ENCODE data around the gene PAM16.

Gene PAM16

DNA sequence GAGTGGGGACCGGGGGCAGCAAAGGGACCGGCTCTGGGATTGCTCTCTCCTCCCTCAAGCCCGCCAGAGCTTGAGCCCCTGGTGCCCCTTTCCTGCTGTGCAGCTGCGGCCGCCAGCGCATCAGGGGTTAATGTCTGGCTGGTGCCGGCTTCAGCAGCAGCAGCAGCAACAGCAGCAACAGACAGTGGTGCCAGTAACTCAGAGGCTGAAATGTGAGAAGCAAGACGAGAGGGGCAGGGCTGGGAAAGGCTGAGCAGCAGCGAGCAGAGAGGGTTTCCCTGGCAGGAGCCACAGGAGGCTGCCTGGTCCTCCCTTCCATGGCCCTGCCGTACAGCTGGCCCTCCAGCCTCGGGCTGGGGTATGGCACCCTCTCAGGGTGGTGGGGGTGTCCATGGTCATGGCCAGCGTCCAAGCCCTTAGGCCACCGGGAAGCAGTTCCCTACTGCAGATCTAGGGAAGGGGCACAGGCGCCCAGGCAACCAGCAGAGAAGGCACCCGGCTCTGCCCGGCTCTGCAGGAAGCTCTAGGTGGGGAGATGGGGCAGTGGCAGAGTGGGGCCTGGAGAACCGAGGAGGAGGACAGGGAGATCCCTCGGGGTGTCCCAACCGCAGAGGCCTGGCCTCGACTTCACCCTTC lies 57.2 kb downstream of the PAM16 start (continued):
- TF ChIP-seq, protein P1, sequence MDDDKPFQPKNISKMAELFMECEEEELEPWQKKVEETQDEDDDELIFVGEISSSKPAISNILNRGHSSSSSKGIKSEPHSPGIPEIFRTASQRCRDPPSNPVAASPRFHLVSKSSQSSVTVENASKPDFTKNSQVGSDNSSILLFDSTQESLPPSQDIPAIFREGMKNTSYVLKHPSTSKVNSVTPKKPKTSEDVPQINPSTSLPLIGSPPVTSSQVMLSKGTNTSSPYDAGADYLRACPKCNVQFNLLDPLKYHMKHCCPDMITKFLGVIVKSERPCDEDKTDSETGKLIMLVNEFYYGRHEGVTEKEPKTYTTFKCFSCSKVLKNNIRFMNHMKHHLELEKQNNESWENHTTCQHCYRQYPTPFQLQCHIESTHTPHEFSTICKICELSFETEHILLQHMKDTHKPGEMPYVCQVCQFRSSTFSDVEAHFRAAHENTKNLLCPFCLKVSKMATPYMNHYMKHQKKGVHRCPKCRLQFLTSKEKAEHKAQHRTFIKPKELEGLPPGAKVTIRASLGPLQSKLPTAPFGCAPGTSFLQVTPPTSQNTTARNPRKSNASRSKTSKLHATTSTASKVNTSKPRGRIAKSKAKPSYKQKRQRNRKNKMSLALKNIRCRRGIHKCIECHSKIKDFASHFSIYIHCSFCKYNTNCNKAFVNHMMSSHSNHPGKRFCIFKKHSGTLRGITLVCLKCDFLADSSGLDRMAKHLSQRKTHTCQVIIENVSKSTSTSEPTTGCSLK (tag by site-specific recombination; IDR thresholded peaks at IDR 0.05) = no peak
- TF ChIP-seq ZNF394 (tag by site-specific recombination; IDR thresholded peaks at IDR 0.05; ENCODE audit: borderline replicate concordance) = no peak; the same call in 1 of the 2 replicates
- 0 out of 2 replicates have a peak, but pooled peaks have one; percentile 10 for TF ChIP-seq ZNF366 (tag by site-specific recombination; conservative IDR thresholded peaks at IDR 0.05)
- peak; percentile 45; the same call in 1 of the 2 replicates for TF ChIP-seq ZBTB48 (tag by site-specific recombination; IDR thresholded peaks at IDR 0.05)
- peak; percentile 90; the same call in 1 of the 2 replicates for TF ChIP-seq ZNF10 (tag by site-specific recombination; IDR thresholded peaks at IDR 0.05)
- TF ChIP-seq ZNF302 (tag by site-specific recombination; IDR thresholded peaks at IDR 0.05; ENCODE audit: low read depth) = no peak
- no peak for TF ChIP-seq SP3 (tag by site-specific recombination; IDR thresholded peaks at IDR 0.05)
- peak; percentile 80; the same call in 1 of the 2 replicates for TF ChIP-seq TRIM28 (IDR thresholded peaks at IDR 0.05; ENCODE audit: borderline replicate concordance, low read length)
- TF ChIP-seq ZNF473 (tag by site-specific recombination; IDR thresholded peaks at IDR 0.05) = no peak
- TF ChIP-seq ZNF561 (tag by site-specific recombination; IDR thresholded peaks at IDR 0.05; ENCODE audit: borderline replicate concordance) = 0 out of 2 replicates have a peak, but pooled peaks have one; percentile 45
- TF ChIP-seq ZNF266 (tag by site-specific recombination; IDR thresholded peaks at IDR 0.05; ENCODE audit: low read depth) = no peak
- no peak for TF ChIP-seq ZNF121 (tag by site-specific recombination; IDR thresholded peaks at IDR 0.05)
- TF ChIP-seq, protein P2, sequence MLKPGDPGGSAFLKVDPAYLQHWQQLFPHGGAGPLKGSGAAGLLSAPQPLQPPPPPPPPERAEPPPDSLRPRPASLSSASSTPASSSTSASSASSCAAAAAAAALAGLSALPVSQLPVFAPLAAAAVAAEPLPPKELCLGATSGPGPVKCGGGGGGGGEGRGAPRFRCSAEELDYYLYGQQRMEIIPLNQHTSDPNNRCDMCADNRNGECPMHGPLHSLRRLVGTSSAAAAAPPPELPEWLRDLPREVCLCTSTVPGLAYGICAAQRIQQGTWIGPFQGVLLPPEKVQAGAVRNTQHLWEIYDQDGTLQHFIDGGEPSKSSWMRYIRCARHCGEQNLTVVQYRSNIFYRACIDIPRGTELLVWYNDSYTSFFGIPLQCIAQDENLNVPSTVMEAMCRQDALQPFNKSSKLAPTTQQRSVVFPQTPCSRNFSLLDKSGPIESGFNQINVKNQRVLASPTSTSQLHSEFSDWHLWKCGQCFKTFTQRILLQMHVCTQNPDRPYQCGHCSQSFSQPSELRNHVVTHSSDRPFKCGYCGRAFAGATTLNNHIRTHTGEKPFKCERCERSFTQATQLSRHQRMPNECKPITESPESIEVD (tag by site-specific recombination; IDR thresholded peaks at IDR 0.05) = no peak
- no peak for TF ChIP-seq GLI4 (tag by site-specific recombination; IDR thresholded peaks at IDR 0.05)
- TF ChIP-seq, protein P3, sequence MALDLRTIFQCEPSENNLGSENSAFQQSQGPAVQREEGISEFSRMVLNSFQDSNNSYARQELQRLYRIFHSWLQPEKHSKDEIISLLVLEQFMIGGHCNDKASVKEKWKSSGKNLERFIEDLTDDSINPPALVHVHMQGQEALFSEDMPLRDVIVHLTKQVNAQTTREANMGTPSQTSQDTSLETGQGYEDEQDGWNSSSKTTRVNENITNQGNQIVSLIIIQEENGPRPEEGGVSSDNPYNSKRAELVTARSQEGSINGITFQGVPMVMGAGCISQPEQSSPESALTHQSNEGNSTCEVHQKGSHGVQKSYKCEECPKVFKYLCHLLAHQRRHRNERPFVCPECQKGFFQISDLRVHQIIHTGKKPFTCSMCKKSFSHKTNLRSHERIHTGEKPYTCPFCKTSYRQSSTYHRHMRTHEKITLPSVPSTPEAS (tag by site-specific recombination; IDR thresholded peaks at IDR 0.05) = no peak
- peak; percentile 90 for TF ChIP-seq FEZF1 (tag by site-specific recombination; IDR thresholded peaks at IDR 0.05)
- no peak for TF ChIP-seq ZNF426 (tag by site-specific recombination; IDR thresholded peaks at IDR 0.05)
- peak; percentile 90 for TF ChIP-seq SCRT1 (tag by site-specific recombination; IDR thresholded peaks at IDR 0.05; ENCODE audit: borderline replicate concordance)
- TF ChIP-seq ZNF560 (tag by site-specific recombination; IDR thresholded peaks at IDR 0.05; ENCODE audit: borderline replicate concordance) = no peak
- TF ChIP-seq ZNF24 (tag by site-specific recombination; IDR thresholded peaks at IDR 0.05) = 0 out of 2 replicates have a peak, but pooled peaks have one; percentile 21
- no peak for TF ChIP-seq ZNF544 (tag by site-specific recombination; IDR thresholded peaks at IDR 0.05)
- TF ChIP-seq, protein P4, sequence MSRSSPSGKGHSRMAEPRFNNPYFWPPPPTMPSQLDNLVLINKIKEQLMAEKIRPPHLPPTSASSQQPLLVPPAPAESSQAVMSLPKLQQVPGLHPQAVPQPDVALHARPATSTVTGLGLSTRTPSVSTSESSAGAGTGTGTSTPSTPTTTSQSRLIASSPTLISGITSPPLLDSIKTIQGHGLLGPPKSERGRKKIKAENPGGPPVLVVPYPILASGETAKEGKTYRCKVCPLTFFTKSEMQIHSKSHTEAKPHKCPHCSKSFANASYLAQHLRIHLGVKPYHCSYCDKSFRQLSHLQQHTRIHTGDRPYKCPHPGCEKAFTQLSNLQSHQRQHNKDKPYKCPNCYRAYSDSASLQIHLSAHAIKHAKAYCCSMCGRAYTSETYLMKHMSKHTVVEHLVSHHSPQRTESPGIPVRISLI (tag by site-specific recombination; IDR thresholded peaks at IDR 0.05) = no peak
- no peak for TF ChIP-seq SP2 (tag by site-specific recombination; IDR thresholded peaks at IDR 0.05)
- TF ChIP-seq, protein P5, sequence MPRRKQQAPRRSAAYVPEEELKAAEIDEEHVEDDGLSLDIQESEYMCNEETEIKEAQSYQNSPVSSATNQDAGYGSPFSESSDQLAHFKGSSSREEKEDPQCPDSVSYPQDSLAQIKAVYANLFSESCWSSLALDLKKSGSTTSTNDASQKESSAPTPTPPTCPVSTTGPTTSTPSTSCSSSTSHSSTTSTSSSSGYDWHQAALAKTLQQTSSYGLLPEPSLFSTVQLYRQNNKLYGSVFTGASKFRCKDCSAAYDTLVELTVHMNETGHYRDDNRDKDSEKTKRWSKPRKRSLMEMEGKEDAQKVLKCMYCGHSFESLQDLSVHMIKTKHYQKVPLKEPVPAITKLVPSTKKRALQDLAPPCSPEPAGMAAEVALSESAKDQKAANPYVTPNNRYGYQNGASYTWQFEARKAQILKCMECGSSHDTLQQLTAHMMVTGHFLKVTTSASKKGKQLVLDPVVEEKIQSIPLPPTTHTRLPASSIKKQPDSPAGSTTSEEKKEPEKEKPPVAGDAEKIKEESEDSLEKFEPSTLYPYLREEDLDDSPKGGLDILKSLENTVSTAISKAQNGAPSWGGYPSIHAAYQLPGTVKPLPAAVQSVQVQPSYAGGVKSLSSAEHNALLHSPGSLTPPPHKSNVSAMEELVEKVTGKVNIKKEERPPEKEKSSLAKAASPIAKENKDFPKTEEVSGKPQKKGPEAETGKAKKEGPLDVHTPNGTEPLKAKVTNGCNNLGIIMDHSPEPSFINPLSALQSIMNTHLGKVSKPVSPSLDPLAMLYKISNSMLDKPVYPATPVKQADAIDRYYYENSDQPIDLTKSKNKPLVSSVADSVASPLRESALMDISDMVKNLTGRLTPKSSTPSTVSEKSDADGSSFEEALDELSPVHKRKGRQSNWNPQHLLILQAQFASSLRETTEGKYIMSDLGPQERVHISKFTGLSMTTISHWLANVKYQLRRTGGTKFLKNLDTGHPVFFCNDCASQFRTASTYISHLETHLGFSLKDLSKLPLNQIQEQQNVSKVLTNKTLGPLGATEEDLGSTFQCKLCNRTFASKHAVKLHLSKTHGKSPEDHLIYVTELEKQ (tag by site-specific recombination; IDR thresholded peaks at IDR 0.05; ENCODE audit: borderline replicate concordance) = no peak
- TF ChIP-seq, protein P6, sequence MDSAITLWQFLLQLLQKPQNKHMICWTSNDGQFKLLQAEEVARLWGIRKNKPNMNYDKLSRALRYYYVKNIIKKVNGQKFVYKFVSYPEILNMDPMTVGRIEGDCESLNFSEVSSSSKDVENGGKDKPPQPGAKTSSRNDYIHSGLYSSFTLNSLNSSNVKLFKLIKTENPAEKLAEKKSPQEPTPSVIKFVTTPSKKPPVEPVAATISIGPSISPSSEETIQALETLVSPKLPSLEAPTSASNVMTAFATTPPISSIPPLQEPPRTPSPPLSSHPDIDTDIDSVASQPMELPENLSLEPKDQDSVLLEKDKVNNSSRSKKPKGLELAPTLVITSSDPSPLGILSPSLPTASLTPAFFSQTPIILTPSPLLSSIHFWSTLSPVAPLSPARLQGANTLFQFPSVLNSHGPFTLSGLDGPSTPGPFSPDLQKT (IDR thresholded peaks at IDR 0.05; ENCODE audit: borderline replicate concordance, low read depth, low read length) = no peak
- TF ChIP-seq ZNF341 (tag by site-specific recombination; IDR thresholded peaks at IDR 0.05; ENCODE audit: low read depth) = peak; percentile 50
- peak; percentile 30 for TF ChIP-seq SP7 (tag by site-specific recombination; IDR thresholded peaks at IDR 0.05)
- no peak for TF ChIP-seq ZNF112 (tag by site-specific recombination; IDR thresholded peaks at IDR 0.05)
- TF ChIP-seq ZNF677 (tag by site-specific recombination; IDR thresholded peaks at IDR 0.05) = no peak
- TF ChIP-seq ZBTB17 (tag by site-specific recombination; IDR thresholded peaks at IDR 0.05) = peak; percentile 97
